Measurements from ENCODE around the gene TBX1. TPM values are rescaled to one million over a fixed set of nuclear protein-coding genes. Genes with fewer than 3 reads are reported as not detected.

The TBX1 gene
- total RNA-seq, 1 experiment from 2014 or later = 3.9 TPM

DNA sequence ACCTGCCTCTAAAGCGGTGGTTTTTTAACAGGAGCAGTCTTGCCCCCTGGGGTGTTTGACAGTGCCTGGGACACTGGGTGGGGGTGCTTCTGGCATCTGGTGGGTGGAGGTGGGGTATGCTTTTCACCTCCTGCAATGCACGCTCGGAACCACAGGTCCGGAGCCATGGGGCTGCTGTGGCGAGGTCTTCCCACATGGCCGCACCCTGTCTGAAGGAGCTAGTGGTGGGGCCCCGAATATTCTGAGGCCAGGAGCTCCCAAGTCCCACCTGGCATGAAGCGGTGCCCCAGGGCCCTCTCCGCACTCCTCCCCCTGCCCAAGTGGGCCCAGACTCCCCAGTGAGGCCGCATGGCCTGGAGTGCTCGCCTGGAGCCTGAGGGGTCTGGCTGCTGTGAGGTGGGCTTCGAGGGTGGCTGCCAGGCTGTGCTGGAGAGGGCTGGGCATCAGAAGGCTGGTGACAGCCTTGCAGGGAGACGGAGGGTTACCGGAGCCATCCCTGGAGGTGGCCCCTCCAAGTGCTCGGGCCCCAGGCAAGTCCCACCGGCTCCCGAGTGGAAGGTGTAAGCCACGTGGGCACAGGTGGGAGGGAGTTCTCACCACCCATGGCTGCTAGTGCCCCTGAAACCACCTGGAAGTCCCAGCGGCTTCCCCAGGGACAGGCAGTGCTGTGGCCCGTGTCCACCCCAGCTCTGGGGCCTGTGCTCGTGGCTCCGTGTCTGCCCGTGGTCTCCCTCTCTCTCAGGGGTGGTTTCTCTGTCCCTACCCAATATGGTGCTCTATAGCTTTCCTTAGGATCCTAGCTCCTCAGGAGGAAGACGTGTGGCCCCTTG, 15.1 kb downstream of the TBX1 start (continued):
- TF ChIP-seq, protein P1, sequence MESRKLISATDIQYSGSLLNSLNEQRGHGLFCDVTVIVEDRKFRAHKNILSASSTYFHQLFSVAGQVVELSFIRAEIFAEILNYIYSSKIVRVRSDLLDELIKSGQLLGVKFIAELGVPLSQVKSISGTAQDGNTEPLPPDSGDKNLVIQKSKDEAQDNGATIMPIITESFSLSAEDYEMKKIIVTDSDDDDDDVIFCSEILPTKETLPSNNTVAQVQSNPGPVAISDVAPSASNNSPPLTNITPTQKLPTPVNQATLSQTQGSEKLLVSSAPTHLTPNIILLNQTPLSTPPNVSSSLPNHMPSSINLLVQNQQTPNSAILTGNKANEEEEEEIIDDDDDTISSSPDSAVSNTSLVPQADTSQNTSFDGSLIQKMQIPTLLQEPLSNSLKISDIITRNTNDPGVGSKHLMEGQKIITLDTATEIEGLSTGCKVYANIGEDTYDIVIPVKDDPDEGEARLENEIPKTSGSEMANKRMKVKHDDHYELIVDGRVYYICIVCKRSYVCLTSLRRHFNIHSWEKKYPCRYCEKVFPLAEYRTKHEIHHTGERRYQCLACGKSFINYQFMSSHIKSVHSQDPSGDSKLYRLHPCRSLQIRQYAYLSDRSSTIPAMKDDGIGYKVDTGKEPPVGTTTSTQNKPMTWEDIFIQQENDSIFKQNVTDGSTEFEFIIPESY (IDR thresholded peaks at IDR 0.05; ENCODE audit: extremely low read depth, insufficient replicate concordance, low read length) = no peak
- TF ChIP-seq, protein P2, sequence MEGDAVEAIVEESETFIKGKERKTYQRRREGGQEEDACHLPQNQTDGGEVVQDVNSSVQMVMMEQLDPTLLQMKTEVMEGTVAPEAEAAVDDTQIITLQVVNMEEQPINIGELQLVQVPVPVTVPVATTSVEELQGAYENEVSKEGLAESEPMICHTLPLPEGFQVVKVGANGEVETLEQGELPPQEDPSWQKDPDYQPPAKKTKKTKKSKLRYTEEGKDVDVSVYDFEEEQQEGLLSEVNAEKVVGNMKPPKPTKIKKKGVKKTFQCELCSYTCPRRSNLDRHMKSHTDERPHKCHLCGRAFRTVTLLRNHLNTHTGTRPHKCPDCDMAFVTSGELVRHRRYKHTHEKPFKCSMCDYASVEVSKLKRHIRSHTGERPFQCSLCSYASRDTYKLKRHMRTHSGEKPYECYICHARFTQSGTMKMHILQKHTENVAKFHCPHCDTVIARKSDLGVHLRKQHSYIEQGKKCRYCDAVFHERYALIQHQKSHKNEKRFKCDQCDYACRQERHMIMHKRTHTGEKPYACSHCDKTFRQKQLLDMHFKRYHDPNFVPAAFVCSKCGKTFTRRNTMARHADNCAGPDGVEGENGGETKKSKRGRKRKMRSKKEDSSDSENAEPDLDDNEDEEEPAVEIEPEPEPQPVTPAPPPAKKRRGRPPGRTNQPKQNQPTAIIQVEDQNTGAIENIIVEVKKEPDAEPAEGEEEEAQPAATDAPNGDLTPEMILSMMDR (IDR thresholded peaks at IDR 0.05 in 2 of 3, conservative IDR thresholded peaks at IDR 0.05 in 1 of 3; ENCODE audit: borderline replicate concordance in 1 of 3, insufficient read depth in 1 of 3, low read depth in 2 of 3, low read length in 2 of 3) = no peak
- TF ChIP-seq ZFX (IDR thresholded peaks at IDR 0.05) (no peak), ZNF274 (IDR thresholded peaks at IDR 0.05; ENCODE audit: low read depth, low read length) (no peak), JUND (IDR thresholded peaks at IDR 0.05) (no peak), CEBPB (IDR thresholded peaks at IDR 0.05; ENCODE audit: low read depth) (no peak), SIN3A (IDR thresholded peaks at IDR 0.05; ENCODE audit: low read depth) (no peak), FOSL1 (IDR thresholded peaks at IDR 0.05; ENCODE audit: low read depth) (no peak), POLR2A (IDR thresholded peaks at IDR 0.05; ENCODE audit: borderline replicate concordance, extremely low read depth, insufficient read depth, insufficient read length) (no peak)

Measured in HCT116 (cell line).